HepG2 (cell line): ENCODE data around the gene NAMPT. TPM values are rescaled to one million over a fixed set of nuclear protein-coding genes. Genes with fewer than 3 reads are reported as not detected.

Source experiments
- ATAC-seq: fragments of 200-7000 bp; cut with Tn5 transposase; 3 replicates; pipeline ENCODE4 v1.9.1; 2020; ENCODE audit warnings: mild to moderate bottlenecking, moderate library complexity
- BruUV-seq: library from RNA; stranded (reverse); fragments of 400-500 nt; replicated peaks from 2 replicates; lab custom pipeline; 2021; lab: Mats Ljungman, UMichigan
- CTCF ChIA-PET: fragments of 300-600 bp; formaldehyde crosslinking; extraction: SDS; loops from one replicate; lab custom pipeline; 2021; ENCODE audit warnings: low total read pairs, inconsistent platforms, low intra/inter-chr PET ratio; lab: Yijun Ruan, JAX
- POLR2A ChIA-PET: fragments of 350-600 bp; sonication (Branson Sonifier 250); formaldehyde crosslinking; loops from one replicate; lab custom pipeline; 2020; ENCODE audit warnings: antibody characterized with exemption, inconsistent platforms; lab: Yijun Ruan, JAX
- DNase-seq: peaks from one replicate; pipeline ENCODE4 v3.0.0-alpha.2; 2015; ENCODE audit warnings: low spot score
- FAIRE-seq: peaks from 3 replicates; lab custom pipeline; 2011; peaks lifted over from hg19 to GRCh38; lab: Jason Lieb, UNC
- H2AFZ ChIP-seq: one replicate; pipeline ENCODE4 v1.6.1; 2011; ENCODE audit warnings: low read length, inconsistent platforms
- H3K27ac ChIP-seq: fragments of 300-600 bp; 3 replicates; pipeline ENCODE4 v1.8.0; 2011; ENCODE audit warnings: mixed run types, mild to moderate bottlenecking, mixed read lengths, low read length, inconsistent platforms; ENCODE audit not compliant: insufficient read depth; ENCODE audit errors: extremely low read length
- H3K27me3 ChIP-seq, 2 experiments: fragments of 200-600 bp in 1 of 2; 2 replicates in 1 of 2; 3 replicates in 1 of 2; pipeline versions ENCODE4 v1.6.0 to v1.8.0; 2011; ENCODE audit warnings: low read length in 2 of 2, mild to moderate bottlenecking in 2 of 2, moderate library complexity in 2 of 2, inconsistent platforms in 1 of 2; ENCODE audit not compliant: insufficient read depth in 2 of 2, control insufficient read depth in 1 of 2
- H3K36me3 ChIP-seq, 2 experiments: fragments of 200-600 bp in 1 of 2; replicated peaks in 1 of 2; 2 replicates in 1 of 2; 3 replicates in 1 of 2; pipeline versions ENCODE4 v1.5.1 to v1.8.0; 2011; ENCODE audit warnings: low read length in 2 of 2, inconsistent platforms in 1 of 2; ENCODE audit not compliant: insufficient read depth in 2 of 2, control insufficient read depth in 1 of 2
- H3K4me1 ChIP-seq: 2 replicates; pipeline ENCODE4 v1.5.1; 2012; ENCODE audit warnings: low read length, inconsistent platforms; ENCODE audit not compliant: insufficient read depth
- H3K4me2 ChIP-seq: 2 replicates; pipeline ENCODE4 v1.6.0; 2011; ENCODE audit warnings: low read depth, low read length, inconsistent platforms
- H3K4me3 ChIP-seq, 3 experiments: fragments of 200-600 bp in 1 of 3; sonication (generic), shearing (Covaris generic) in 1 of 3; replicated peaks in 1 of 3; 2 replicates each; pipeline ENCODE4 v1.5.1; 2011 to 2016; ENCODE audit warnings: low read length in 3 of 3, inconsistent platforms in 2 of 3, low read depth in 2 of 3, mild to moderate bottlenecking in 2 of 3, control low read depth in 1 of 3, mixed read lengths in 1 of 3; ENCODE audit not compliant: insufficient read depth in 1 of 3
- H3K79me2 ChIP-seq: one replicate; pipeline ENCODE4 v1.6.1; 2011; ENCODE audit warnings: low read length, inconsistent platforms; ENCODE audit not compliant: insufficient read depth
- H3K9ac ChIP-seq: 2 replicates; pipeline ENCODE4 v1.6.0; 2011; ENCODE audit warnings: mild to moderate bottlenecking, low read depth, low read length, inconsistent platforms; ENCODE audit not compliant: insufficient read depth
- H3K9me3 ChIP-seq: 2 replicates; pipeline ENCODE4 v1.5.1; 2012; ENCODE audit warnings: mild to moderate bottlenecking, low read length
- H4K20me1 ChIP-seq: 2 replicates; pipeline ENCODE4 v1.6.0; 2011; ENCODE audit warnings: inconsistent platforms, mild to moderate bottlenecking, low read length, moderate library complexity; ENCODE audit not compliant: insufficient read depth
- AKNA ChIP-seq: sonication (generic); formaldehyde crosslinking; IDR thresholded peaks from 2 replicates; pipeline ENCODE4 v1.4.0; 2020; ENCODE audit warnings: missing genetic modification reagents, borderline replicate concordance
- MXD1 ChIP-seq: sonication (generic); formaldehyde crosslinking; IDR thresholded peaks from 2 replicates; pipeline ENCODE4 v1.4.0; 2020; ENCODE audit warnings: mild to moderate bottlenecking, missing genetic modification reagents
- TEF ChIP-seq: sonication (generic); formaldehyde crosslinking; IDR thresholded peaks from 2 replicates; pipeline ENCODE4 v1.5.0; 2020; ENCODE audit warnings: missing genetic modification reagents
- ZNF282 ChIP-seq: fragments of 450-650 bp; IDR thresholded peaks from 2 replicates; pipeline ENCODE4 v1.6.1; 2018; ENCODE audit not compliant: partially characterized antibody
- WGBS: methylation state at CpG from one replicate; pipeline ENCODE4 v1.1.6; 2017; ENCODE audit warnings: low lambda C conversion rate; 5-methylcytosine and 5-hydroxymethylcytosine counted together
- in situ Hi-C: cut with HindIII; loops from 2 replicates; pipeline ENCODE4 v1.10.0; 2017; ENCODE audit warnings: low pct_unique_long_range_greater_than_20kb; ENCODE audit not compliant: extremely low pct_ligation_motif_present
- intact Hi-C: fragments of 100-400 bp; cut with micrococcal nuclease; formaldehyde crosslinking; loops from one replicate; pipeline ENCODE4 v1.10.0; 2022; ENCODE audit not compliant: unreplicated experiment
- polyA plus RNA-seq, 8 experiments: library from polyadenylated mRNA; depleted of rRNA in 3 of 8; stranded (reverse) in 7 of 8; unstranded in 1 of 8; fragments of >200 nt; fragmentation: Illumina TruSeq in 4 of 8; extraction: Trizol in 4 of 8; gene quantifications; 2 replicates each; pipeline versions ENCODE4 v1.2.1 to v1.2.3, GENCODE V29; 2011 to 2016; ENCODE audit warnings: low read depth in 4 of 8, missing spikeins in 1 of 8, mixed read lengths in 1 of 8; ENCODE audit not compliant: insufficient read depth in 1 of 8
- total RNA-seq, 5 experiments: library from RNA; depleted of rRNA; stranded (reverse); fragments of >200 nt; fragmentation: Illumina TruSeq; extraction: Trizol; gene quantifications; 2 replicates each; pipeline ENCODE4 v1.2.3, GENCODE V29; 2016; ENCODE audit warnings: low read depth in 1 of 5

The NAMPT gene
- total and polyA plus RNA-seq, 2 of the 13 experiments (the other 11 are each of a cell fraction or from before 2014, with no cell fraction given): 15.8 to 67.7 TPM

- BruUV-seq: no TSS peak
- no peaks in the 10 kb centered on the region for H3K79me2 ChIP-seq
- no peak for ATAC-seq
- no peak for DNase-seq
- ChIA-PET POLR2A (no interaction called here), CTCF (no interaction called here)
- in situ Hi-C loops: no loop called here
- no peaks in the 10 kb centered on the region for H3K9me3 ChIP-seq
- no peaks in the 10 kb centered on the region for H3K27me3 ChIP-seq
- no peak overlapping the region for H2AFZ ChIP-seq
- H3K4me1 ChIP-seq: no peaks in the 10 kb centered on the region
- no peak overlapping the region for H3K4me3 ChIP-seq
- H3K9ac ChIP-seq: no peak overlapping the region
- no peaks in the 10 kb centered on the region for H4K20me1 ChIP-seq
- no peak overlapping the region for H3K27ac ChIP-seq
- H3K4me2 ChIP-seq: no peak overlapping the region
- no peak for FAIRE-seq
- intact Hi-C loops: no loop called here
- 18% methylated on average over 3 of the region's 3 CpGs for WGBS
- no peak for TF ChIP-seq AKNA (CRISPR knock-in tag)
- H3K36me3 ChIP-seq: no peaks in the 10 kb centered on the region
These were observed 45.4 kb downstream of the NAMPT start for GRCh38 chr7:106239406-106239805.

- Histone ChIP-seq H3K36me3 (no peaks in the 10 kb centered on the region), H3K79me2 (no peaks in the 10 kb centered on the region), H3K4me1 (no peaks in the 10 kb centered on the region), H3K9me3 (no peaks in the 10 kb centered on the region), H3K9ac (no peak overlapping the region), H4K20me1 (no peaks in the 10 kb centered on the region), H3K27me3 (no peaks in the 10 kb centered on the region), H3K27ac (no peak overlapping the region), H2AFZ (no peak overlapping the region), H3K4me2 (no peak overlapping the region), H3K4me3 (no peak overlapping the region)
- DNase-seq (no peak), ATAC-seq (no peak), FAIRE-seq (no peak)
- no TSS peak for BruUV-seq
- TF ChIP-seq MXD1 (CRISPR knock-in tag): no peak
- no peak for TF ChIP-seq ZNF282
- no peak for TF ChIP-seq TEF (CRISPR knock-in tag)
- CTCF ChIA-PET: no interaction called here
- 12% methylated on average over 5 of the region's 5 CpGs for WGBS
- intact Hi-C loops (no loop called here), in situ Hi-C loops (no loop called here)
- POLR2A ChIA-PET: no interaction called here
These were observed 46.0 kb downstream of the NAMPT start for GRCh38 chr7:106238830-106239229.
